ENCODE measurements around the gene USP6. TPM values are rescaled to one million over a fixed set of nuclear protein-coding genes. Genes with fewer than 3 reads are reported as not detected.

USP6 gene
- total RNA-seq, 1 donor from 2014 or later: 0.92 TPM

DNA sequence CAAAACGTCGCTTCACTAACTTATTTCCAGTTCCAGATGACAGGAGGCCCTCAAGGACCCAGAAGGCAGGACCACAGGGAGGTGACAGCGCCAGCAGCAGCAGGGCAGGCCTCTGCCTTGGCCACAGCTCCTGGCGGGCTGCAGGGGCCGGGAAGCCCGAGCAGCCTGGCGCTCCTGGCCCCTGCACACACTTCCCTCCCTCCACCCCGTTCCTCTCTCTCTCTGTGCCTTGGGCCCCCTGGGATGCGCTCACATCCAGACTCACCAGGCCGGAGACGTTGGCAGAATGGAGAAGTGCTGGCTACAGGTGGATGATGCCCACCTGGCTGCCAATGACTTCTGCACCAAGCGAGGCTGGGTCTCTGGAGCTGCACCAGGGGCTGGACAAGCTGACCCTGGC is 63.2 kb downstream of the USP6 start:
- H3K36me3 ChIP-seq (ENCODE audit: control insufficient read depth, insufficient read depth, low read length): no peaks in the 10 kb centered on the region
- TF ChIP-seq, protein P1, sequence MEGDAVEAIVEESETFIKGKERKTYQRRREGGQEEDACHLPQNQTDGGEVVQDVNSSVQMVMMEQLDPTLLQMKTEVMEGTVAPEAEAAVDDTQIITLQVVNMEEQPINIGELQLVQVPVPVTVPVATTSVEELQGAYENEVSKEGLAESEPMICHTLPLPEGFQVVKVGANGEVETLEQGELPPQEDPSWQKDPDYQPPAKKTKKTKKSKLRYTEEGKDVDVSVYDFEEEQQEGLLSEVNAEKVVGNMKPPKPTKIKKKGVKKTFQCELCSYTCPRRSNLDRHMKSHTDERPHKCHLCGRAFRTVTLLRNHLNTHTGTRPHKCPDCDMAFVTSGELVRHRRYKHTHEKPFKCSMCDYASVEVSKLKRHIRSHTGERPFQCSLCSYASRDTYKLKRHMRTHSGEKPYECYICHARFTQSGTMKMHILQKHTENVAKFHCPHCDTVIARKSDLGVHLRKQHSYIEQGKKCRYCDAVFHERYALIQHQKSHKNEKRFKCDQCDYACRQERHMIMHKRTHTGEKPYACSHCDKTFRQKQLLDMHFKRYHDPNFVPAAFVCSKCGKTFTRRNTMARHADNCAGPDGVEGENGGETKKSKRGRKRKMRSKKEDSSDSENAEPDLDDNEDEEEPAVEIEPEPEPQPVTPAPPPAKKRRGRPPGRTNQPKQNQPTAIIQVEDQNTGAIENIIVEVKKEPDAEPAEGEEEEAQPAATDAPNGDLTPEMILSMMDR (IDR thresholded peaks at IDR 0.05; ENCODE audit: insufficient read depth, low read length, poor library complexity, severe bottlenecking): no peak
- H3K4me3 ChIP-seq (ENCODE audit: low read depth, low read length): no peak overlapping the region
- DNase-seq (ENCODE audit: low read depth): no peak
- no peaks in the 10 kb centered on the region for H3K27me3 ChIP-seq (ENCODE audit: control insufficient read depth, insufficient read depth, low read length)

DNA sequence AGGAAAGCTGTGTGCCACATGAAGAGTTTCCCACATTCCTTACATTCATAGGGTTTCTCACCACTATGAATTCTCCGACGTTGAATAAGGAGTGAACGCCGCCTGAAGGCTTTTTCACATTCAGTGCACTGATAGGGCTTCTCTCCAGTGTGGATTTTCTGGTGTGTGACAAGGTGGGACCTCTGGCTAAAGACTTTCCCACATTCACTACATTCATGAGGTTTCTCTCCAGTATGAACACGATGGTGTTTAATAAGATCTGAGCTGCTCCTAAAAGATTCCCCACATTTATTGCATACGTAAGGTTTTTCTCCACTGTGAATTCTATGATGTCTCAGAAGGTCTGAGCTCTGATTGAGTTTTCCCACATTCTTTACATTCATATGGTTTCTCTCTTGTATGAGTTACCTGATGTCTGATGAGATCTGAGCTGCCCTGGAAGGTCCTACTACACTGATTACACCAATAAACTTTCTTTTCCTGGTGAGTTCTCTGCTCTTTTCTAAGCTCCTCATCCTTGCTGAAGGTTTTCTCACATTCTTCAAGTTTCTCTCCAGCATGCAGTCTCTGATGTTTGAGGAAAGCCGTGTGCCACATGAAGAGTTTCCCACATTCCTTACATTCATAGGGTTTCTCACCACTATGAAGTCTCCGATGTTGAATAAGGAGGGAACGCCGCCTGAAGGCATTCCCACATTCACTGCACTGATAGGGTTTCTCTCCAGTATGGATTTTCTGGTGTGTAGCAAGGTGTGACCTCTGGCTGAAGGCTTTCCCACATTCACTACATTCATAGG is 65.9 kb downstream of the USP6 start:
- H3K36me3 ChIP-seq (ENCODE audit: control insufficient read depth, insufficient read depth, low read length): no peaks in the 10 kb centered on the region
- TF ChIP-seq, protein P1 (IDR thresholded peaks at IDR 0.05; ENCODE audit: insufficient read depth, low read length, poor library complexity, severe bottlenecking): no peak
- DNase-seq (ENCODE audit: low read depth): no peak

DNA sequence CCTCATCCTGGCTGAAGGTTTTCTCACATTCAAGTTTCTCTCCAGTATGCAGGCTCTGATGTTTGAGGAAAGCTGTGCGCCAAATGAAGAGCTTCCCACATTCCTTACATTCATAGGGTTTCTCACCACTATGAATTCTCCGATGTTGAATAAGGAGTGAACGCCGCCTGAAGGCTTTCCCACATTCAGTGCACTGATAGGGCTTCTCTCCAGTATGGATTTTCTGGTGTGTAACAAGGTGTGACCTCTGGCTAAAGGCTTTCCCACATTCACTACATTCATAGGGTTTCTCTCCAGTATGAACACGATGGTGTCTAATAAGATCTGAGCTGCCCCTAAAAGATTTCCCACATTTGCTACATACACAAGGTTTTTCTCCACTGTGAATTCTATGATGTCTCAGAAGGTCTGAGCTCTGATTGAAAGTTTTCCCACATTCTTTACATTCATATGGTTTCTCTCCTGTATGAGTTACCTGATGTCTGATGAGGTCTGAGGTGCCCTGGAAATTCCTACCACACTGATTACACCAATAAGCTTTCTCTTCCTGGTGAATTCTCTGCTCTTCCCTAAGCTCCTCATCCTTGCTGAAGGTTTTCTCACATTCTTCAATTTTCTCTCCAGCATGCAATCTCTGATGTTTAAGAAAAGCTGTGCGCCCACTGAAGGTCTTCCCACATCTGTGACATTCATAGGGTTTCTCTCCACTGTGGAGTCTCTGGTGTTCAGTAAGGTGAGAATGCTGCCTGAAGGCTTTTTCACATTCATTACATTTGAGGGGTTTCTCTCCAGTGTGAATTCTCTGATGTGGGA is 67.0 kb downstream of the USP6 start:
- TF ChIP-seq, protein P1 (IDR thresholded peaks at IDR 0.05; ENCODE audit: insufficient read depth, low read length, poor library complexity, severe bottlenecking): no peak
- H3K36me3 ChIP-seq (ENCODE audit: control insufficient read depth, insufficient read depth, low read length): no peaks in the 10 kb centered on the region
- DNase-seq (ENCODE audit: low read depth): no peak

More for the DNA sequence above, 65.9 kb downstream of the USP6 start:
- Histone ChIP-seq H3K27me3 (ENCODE audit: control insufficient read depth, insufficient read depth, low read length) (no peaks in the 10 kb centered on the region), H3K4me3 (ENCODE audit: low read depth, low read length) (no peak overlapping the region)

DNA sequence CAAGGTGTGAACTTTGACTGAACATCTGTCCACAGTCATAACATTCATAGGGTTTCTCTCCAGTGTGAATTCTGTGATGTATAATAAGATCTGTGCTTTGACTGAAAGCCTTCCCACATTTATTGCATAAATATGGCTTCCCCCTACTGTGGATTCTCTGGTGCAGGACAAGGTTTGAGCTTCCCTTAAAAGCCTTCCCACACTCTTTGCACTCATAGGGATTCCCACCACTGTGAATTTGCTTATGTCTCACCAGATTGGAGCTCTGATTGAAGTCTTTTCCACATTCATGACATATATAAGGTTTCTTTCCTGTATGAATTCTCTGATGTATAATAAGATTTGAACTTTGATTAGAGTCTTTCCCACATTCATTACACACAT is 67.6 kb downstream of the USP6 start:
- TF ChIP-seq, protein P1 (IDR thresholded peaks at IDR 0.05; ENCODE audit: insufficient read depth, low read length, poor library complexity, severe bottlenecking): no peak
- H3K4me3 ChIP-seq (ENCODE audit: low read depth, low read length): no peak overlapping the region
- no peaks in the 10 kb centered on the region for H3K36me3 ChIP-seq (ENCODE audit: control insufficient read depth, insufficient read depth, low read length)
- no peak for DNase-seq (ENCODE audit: low read depth)
- no peaks in the 10 kb centered on the region for H3K27me3 ChIP-seq (ENCODE audit: control insufficient read depth, insufficient read depth, low read length)

More for the DNA sequence above, 67.0 kb downstream of the USP6 start:
- Histone ChIP-seq H3K4me3 (ENCODE audit: low read depth, low read length) (no peak overlapping the region), H3K27me3 (ENCODE audit: control insufficient read depth, insufficient read depth, low read length) (no peaks in the 10 kb centered on the region)

DNA sequence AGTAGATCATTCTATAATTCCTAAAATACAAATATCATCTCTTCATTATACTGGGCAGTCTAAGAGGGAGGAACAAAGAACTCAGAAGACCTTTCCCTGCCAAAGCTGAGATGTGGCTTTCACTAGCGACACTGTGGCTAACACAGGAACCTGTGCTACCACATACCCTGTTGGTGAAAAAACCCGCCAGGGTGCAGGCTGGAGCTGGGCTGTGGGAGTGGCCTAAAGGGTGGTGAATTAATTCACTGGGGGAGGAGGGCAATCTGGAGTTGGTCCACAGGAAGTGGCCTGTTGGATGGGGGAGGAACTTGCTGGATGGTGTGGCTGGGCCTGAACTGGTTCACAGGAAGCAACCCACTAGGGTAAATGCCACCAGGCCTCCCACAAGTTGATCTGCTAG is 68.5 kb downstream of the USP6 start:
- DNase-seq (ENCODE audit: low read depth): no peak
- Histone ChIP-seq H3K4me3 (ENCODE audit: low read depth, low read length) (no peak overlapping the region), H3K36me3 (ENCODE audit: control insufficient read depth, insufficient read depth, low read length) (no peaks in the 10 kb centered on the region), H3K27me3 (ENCODE audit: control insufficient read depth, insufficient read depth, low read length) (no peaks in the 10 kb centered on the region)
- TF ChIP-seq, protein P1 (IDR thresholded peaks at IDR 0.05; ENCODE audit: insufficient read depth, low read length, poor library complexity, severe bottlenecking): no peak

Measured in kidney epithelial cell (primary cell).